Brain microvascular endothelial cell (primary cell): ENCODE measurements around the gene NCAM1.

Experiments
- DNase-seq: peaks from one replicate; pipeline ENCODE4 v3.0.0-alpha.2; 2020
- H3K27ac ChIP-seq: fragments of 250-450 bp; sonication (Bioruptor Pico); 2 replicates; pipeline ENCODE4 v1.5.1; 2020; ENCODE audit warnings: mild to moderate bottlenecking, moderate library complexity
- H3K27me3 ChIP-seq: fragments of 250-450 bp; sonication (Bioruptor Pico); replicated peaks from 2 replicates; pipeline ENCODE4 v1.5.1; 2020; ENCODE audit warnings: mild to moderate bottlenecking
- H3K36me3 ChIP-seq: fragments of 250-450 bp; sonication (Bioruptor Pico); replicated peaks from 2 replicates; pipeline ENCODE4 v1.5.1; 2020; ENCODE audit warnings: mild to moderate bottlenecking
- H3K4me3 ChIP-seq: 2 replicates; pipeline ENCODE4 v1.5.1; 2011; ENCODE audit warnings: low read depth, mild to moderate bottlenecking, control low read depth, low read length, moderate library complexity
- CTCF ChIP-seq: IDR thresholded peaks from 2 replicates; pipeline ENCODE4 v1.5.1; 2011; ENCODE audit warnings: low read depth, mild to moderate bottlenecking, moderate library complexity, low read length, control low read depth, inconsistent platforms; ENCODE audit errors: missing control alignments
- in situ Hi-C: cut with HindIII; loops from 2 replicates; pipeline ENCODE4 v1.10.0; 2017; ENCODE audit warnings: low sequenced_read_pairs, low pct_ligation_motif_present

The NCAM1 gene

GRCh38 chr11:113242060-113242459 lies 280.8 kb downstream of the NCAM1 start:
- in situ Hi-C loops = no loop called here
- no peaks in the 10 kb centered on the region for H3K27me3 ChIP-seq
- H3K27ac ChIP-seq = no peak overlapping the region
- H3K36me3 ChIP-seq = no peaks in the 10 kb centered on the region
- no peak for DNase-seq
- H3K4me3 ChIP-seq = no peak overlapping the region
- no peak for TF ChIP-seq CTCF

GRCh38 chr11:113242767-113243397 lies 281.7 kb downstream of the NCAM1 start:
- peak; percentile 66 for DNase-seq
- Histone ChIP-seq H3K27ac (no peak overlapping the region), H3K27me3 (no peaks in the 10 kb centered on the region), H3K36me3 (no peaks in the 10 kb centered on the region), H3K4me3 (peak overlapping the region; percentile 41)
- in situ Hi-C loops = no loop called here
- TF ChIP-seq CTCF = no peak

GRCh38 chr11:113243696-113244095 lies 282.5 kb downstream of the NCAM1 start:
- Histone ChIP-seq H3K27me3 (no peaks in the 10 kb centered on the region), H3K4me3 (no peak overlapping the region), H3K27ac (no peak overlapping the region), H3K36me3 (no peaks in the 10 kb centered on the region)
- no peak for DNase-seq
- in situ Hi-C loops = no loop called here
- no peak for TF ChIP-seq CTCF

GRCh38 chr11:113245216-113245615 lies 284.0 kb downstream of the NCAM1 start:
- H3K27ac ChIP-seq = no peak overlapping the region
- TF ChIP-seq CTCF = no peak
- in situ Hi-C loops = no loop called here
- DNase-seq = no peak
- H3K36me3 ChIP-seq = no peaks in the 10 kb centered on the region
- no peak overlapping the region for H3K4me3 ChIP-seq
- no peaks in the 10 kb centered on the region for H3K27me3 ChIP-seq

GRCh38 chr11:113247221-113247620 lies 286.0 kb downstream of the NCAM1 start:
- no peak for DNase-seq
- TF ChIP-seq CTCF = no peak
- H3K4me3 ChIP-seq = no peak overlapping the region
- in situ Hi-C loops = no loop called here
- H3K27me3 ChIP-seq = no peaks in the 10 kb centered on the region
- H3K27ac ChIP-seq = no peak overlapping the region
- no peaks in the 10 kb centered on the region for H3K36me3 ChIP-seq

- no peaks in the 10 kb centered on the region for H3K36me3 ChIP-seq
- TF ChIP-seq CTCF = no peak
- in situ Hi-C loops = no loop called here
- DNase-seq = no peak
- H3K27me3 ChIP-seq = no peaks in the 10 kb centered on the region
- no peak overlapping the region for H3K27ac ChIP-seq
- H3K4me3 ChIP-seq = no peak overlapping the region
These were observed 286.7 kb downstream of the NCAM1 start for GRCh38 chr11:113247966-113248365.
